Measurements from ENCODE around the gene PRRT2.
"Not testable (repeated sequence)": the region's sequence is repeated elsewhere in the genome, so short reads cannot be mapped to it uniquely, and the experiment has no call there.

PRRT2 gene

GRCh38 chr16:29790949-29791844 is 20.8 kb upstream of the PRRT2 start:
- no peak for DNase-seq

GRCh38 chr16:29791845-29792807 is 19.9 kb upstream of the PRRT2 start:
- no peak for DNase-seq

GRCh38 chr16:29793153-29793552 is 18.8 kb upstream of the PRRT2 start:
- DNase-seq, result not testable (repeated sequence)

- DNase-seq, result no peak
Observed at GRCh38 chr16:29794231-29794710, 17.7 kb upstream of the PRRT2 start.

- no peak for DNase-seq
Observed at GRCh38 chr16:29802416-29802935, 9.5 kb upstream of the PRRT2 start.

- no peak for DNase-seq
Observed at GRCh38 chr16:29804020-29804419, 8.0 kb upstream of the PRRT2 start.

GRCh38 chr16:29804455-29805231 is 7.3 kb upstream of the PRRT2 start:
- no peak for DNase-seq

- DNase-seq, result peak; percentile 91 to 94
Observed at GRCh38 chr16:29805232-29806098, 6.5 kb upstream of the PRRT2 start.

- DNase-seq, result peak in 1 of 2 experiments; percentile 67
Observed at GRCh38 chr16:29806099-29806579, 5.9 kb upstream of the PRRT2 start, which contains the start of gene MAZ. Gene MAZ, plus strand, starts transcription at chr16:29806529. Its CDS starts 173 bp downstream, at chr16:29806702.

GRCh38 chr16:29806641-29807425 is 5.2 kb upstream of the PRRT2 start:
- DNase-seq, result peak in 1 of 2 experiments; percentile 4

- DNase-seq, result peak; percentile 65 to 66
Observed at GRCh38 chr16:29807426-29808218, 4.4 kb upstream of the PRRT2 start.

- no peak for DNase-seq
Observed at GRCh38 chr16:29808219-29808900, 3.6 kb upstream of the PRRT2 start.

- no peak for DNase-seq
Observed at GRCh38 chr16:29809031-29809747, 2.8 kb upstream of the PRRT2 start.

GRCh38 chr16:29809850-29810698 is 1.9 kb upstream of the PRRT2 start:
- no peak for DNase-seq

GRCh38 chr16:29810699-29811169 is 1.3 kb upstream of the PRRT2 start:
- DNase-seq, result no peak

GRCh38 chr16:29811170-29811895 is 660 bp upstream of the PRRT2 start:
- peak; percentile 62 to 70 for DNase-seq
